H1 (cell line): ENCODE data around the gene WWP2. TPM values are rescaled to one million over a fixed set of nuclear protein-coding genes. Genes with fewer than 3 reads are reported as not detected.

Source experiments
- BACH1 ChIP-seq: IDR thresholded peaks from 2 replicates; pipeline ENCODE4 v1.6.1; 2012; ENCODE audit warnings: low read length, improper control_type of control experiment
- CHD1 ChIP-seq: IDR thresholded peaks from 2 replicates; pipeline ENCODE4 v1.6.1; 2012; ENCODE audit warnings: low read depth, low read length, improper control_type of control experiment
- EGR1 ChIP-seq: IDR thresholded peaks from 2 replicates; pipeline ENCODE4 v1.6.1; 2011; ENCODE audit warnings: low read depth, low read length, borderline replicate concordance
- EP300 ChIP-seq, 2 experiments: IDR thresholded peaks; 1 replicate in 1 of 2; 2 replicates in 1 of 2; pipeline ENCODE4 v1.6.1; 2011 to 2012; ENCODE audit warnings: low read depth in 2 of 2, low read length in 2 of 2, mild to moderate bottlenecking in 2 of 2, borderline replicate concordance in 1 of 2, inconsistent platforms in 1 of 2, moderate library complexity in 1 of 2
- GABPA ChIP-seq: IDR thresholded peaks from 2 replicates; pipeline ENCODE4 v1.6.1; 2011; ENCODE audit warnings: mild to moderate bottlenecking, low read length, moderate library complexity, borderline replicate concordance; ENCODE audit not compliant: insufficient read depth
- GTF2F1 ChIP-seq: IDR thresholded peaks from 2 replicates; pipeline ENCODE4 v1.6.1; 2012; ENCODE audit warnings: low read depth, low read length, improper control_type of control experiment, borderline replicate concordance
- JUN ChIP-seq: IDR thresholded peaks from 2 replicates; pipeline ENCODE4 v1.6.1; 2011; ENCODE audit warnings: low read depth, mild to moderate bottlenecking, improper control_type of control experiment, low read length
- MAX ChIP-seq: IDR thresholded peaks from 2 replicates; pipeline ENCODE4 v1.6.1; 2012; ENCODE audit warnings: inconsistent platforms
- POU5F1 ChIP-seq: IDR thresholded peaks from 2 replicates; pipeline ENCODE4 v1.6.1; 2011; ENCODE audit warnings: low read depth, mild to moderate bottlenecking, low read length, moderate library complexity
- polyA plus RNA-seq, 7 experiments: library from polyadenylated mRNA; depleted of rRNA in 3 of 7; stranded (reverse) in 5 of 7; unstranded in 2 of 7; fragments of >200 nt in 5 of 7; fragments of 200-250 nt in 2 of 7; gene quantifications; 1 replicate in 5 of 7; 2 replicates in 1 of 7; 4 replicates in 1 of 7; pipeline versions ENCODE4 v1.2.1 to v1.2.3, GENCODE V29; 2011 to 2013; ENCODE audit warnings: missing spikeins in 2 of 7, mixed read lengths in 2 of 7
- total RNA-seq: library from RNA; stranded (reverse); fragmentation: NEBNext Ultra II Directional; extraction: Animal tissue kit (Norgen Biotek cat#: 25700); gene quantifications from 2 replicates; pipeline ENCODE4 v1.2.1, GENCODE V29; 2021
- TF ChIP-seq, protein P1 (sequence below): fragments of 300-600 bp; sonication (generic); IDR thresholded peaks from 2 replicates; pipeline ENCODE4 v1.7.1; 2012; ENCODE audit warnings: low read length, moderate library complexity, mild to moderate bottlenecking, inconsistent platforms; ENCODE audit not compliant: insufficient replicate concordance
- TF ChIP-seq, protein P2 (sequence below): IDR thresholded peaks from 2 replicates; pipeline ENCODE4 v1.6.1; 2011; ENCODE audit warnings: low read depth, mild to moderate bottlenecking, low read length; ENCODE audit not compliant: insufficient read depth

WWP2 gene
- total and polyA plus RNA-seq, 2 of the 8 experiments (the other 6 are each of a cell fraction or from before 2014, with no cell fraction given) = 14.1 to 42.2 TPM

DNA sequence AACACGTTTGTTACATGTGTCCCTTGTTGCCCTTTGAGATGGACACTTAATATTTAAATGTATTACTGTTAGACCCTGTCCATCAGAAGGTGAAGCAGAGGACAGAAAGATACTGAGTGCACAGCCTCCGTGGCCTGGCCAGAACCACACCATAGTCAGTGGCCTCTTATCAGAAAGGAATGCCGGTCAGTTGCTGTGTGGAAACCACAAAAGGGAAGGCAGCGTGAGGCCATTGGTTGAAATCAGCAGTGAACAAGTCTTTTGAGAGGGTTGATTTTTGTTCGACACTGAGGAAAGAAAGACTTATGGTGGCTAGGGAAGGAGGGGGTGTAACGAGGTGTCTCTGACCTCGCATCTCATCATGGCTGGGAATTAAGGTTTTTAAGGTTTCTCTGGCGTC lies 103.6 kb downstream of the WWP2 start (continued):
- TF ChIP-seq, protein P1, sequence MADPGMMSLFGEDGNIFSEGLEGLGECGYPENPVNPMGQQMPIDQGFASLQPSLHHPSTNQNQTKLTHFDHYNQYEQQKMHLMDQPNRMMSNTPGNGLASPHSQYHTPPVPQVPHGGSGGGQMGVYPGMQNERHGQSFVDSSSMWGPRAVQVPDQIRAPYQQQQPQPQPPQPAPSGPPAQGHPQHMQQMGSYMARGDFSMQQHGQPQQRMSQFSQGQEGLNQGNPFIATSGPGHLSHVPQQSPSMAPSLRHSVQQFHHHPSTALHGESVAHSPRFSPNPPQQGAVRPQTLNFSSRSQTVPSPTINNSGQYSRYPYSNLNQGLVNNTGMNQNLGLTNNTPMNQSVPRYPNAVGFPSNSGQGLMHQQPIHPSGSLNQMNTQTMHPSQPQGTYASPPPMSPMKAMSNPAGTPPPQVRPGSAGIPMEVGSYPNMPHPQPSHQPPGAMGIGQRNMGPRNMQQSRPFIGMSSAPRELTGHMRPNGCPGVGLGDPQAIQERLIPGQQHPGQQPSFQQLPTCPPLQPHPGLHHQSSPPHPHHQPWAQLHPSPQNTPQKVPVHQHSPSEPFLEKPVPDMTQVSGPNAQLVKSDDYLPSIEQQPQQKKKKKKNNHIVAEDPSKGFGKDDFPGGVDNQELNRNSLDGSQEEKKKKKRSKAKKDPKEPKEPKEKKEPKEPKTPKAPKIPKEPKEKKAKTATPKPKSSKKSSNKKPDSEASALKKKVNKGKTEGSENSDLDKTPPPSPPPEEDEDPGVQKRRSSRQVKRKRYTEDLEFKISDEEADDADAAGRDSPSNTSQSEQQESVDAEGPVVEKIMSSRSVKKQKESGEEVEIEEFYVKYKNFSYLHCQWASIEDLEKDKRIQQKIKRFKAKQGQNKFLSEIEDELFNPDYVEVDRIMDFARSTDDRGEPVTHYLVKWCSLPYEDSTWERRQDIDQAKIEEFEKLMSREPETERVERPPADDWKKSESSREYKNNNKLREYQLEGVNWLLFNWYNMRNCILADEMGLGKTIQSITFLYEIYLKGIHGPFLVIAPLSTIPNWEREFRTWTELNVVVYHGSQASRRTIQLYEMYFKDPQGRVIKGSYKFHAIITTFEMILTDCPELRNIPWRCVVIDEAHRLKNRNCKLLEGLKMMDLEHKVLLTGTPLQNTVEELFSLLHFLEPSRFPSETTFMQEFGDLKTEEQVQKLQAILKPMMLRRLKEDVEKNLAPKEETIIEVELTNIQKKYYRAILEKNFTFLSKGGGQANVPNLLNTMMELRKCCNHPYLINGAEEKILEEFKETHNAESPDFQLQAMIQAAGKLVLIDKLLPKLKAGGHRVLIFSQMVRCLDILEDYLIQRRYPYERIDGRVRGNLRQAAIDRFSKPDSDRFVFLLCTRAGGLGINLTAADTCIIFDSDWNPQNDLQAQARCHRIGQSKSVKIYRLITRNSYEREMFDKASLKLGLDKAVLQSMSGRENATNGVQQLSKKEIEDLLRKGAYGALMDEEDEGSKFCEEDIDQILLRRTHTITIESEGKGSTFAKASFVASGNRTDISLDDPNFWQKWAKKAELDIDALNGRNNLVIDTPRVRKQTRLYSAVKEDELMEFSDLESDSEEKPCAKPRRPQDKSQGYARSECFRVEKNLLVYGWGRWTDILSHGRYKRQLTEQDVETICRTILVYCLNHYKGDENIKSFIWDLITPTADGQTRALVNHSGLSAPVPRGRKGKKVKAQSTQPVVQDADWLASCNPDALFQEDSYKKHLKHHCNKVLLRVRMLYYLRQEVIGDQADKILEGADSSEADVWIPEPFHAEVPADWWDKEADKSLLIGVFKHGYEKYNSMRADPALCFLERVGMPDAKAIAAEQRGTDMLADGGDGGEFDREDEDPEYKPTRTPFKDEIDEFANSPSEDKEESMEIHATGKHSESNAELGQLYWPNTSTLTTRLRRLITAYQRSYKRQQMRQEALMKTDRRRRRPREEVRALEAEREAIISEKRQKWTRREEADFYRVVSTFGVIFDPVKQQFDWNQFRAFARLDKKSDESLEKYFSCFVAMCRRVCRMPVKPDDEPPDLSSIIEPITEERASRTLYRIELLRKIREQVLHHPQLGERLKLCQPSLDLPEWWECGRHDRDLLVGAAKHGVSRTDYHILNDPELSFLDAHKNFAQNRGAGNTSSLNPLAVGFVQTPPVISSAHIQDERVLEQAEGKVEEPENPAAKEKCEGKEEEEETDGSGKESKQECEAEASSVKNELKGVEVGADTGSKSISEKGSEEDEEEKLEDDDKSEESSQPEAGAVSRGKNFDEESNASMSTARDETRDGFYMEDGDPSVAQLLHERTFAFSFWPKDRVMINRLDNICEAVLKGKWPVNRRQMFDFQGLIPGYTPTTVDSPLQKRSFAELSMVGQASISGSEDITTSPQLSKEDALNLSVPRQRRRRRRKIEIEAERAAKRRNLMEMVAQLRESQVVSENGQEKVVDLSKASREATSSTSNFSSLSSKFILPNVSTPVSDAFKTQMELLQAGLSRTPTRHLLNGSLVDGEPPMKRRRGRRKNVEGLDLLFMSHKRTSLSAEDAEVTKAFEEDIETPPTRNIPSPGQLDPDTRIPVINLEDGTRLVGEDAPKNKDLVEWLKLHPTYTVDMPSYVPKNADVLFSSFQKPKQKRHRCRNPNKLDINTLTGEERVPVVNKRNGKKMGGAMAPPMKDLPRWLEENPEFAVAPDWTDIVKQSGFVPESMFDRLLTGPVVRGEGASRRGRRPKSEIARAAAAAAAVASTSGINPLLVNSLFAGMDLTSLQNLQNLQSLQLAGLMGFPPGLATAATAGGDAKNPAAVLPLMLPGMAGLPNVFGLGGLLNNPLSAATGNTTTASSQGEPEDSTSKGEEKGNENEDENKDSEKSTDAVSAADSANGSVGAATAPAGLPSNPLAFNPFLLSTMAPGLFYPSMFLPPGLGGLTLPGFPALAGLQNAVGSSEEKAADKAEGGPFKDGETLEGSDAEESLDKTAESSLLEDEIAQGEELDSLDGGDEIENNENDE = no peak
- TF ChIP-seq GABPA = no peak
- no peak for TF ChIP-seq CHD1
- no peak for TF ChIP-seq POU5F1
- TF ChIP-seq, protein P2, sequence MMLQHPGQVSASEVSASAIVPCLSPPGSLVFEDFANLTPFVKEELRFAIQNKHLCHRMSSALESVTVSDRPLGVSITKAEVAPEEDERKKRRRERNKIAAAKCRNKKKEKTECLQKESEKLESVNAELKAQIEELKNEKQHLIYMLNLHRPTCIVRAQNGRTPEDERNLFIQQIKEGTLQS = no peak
- TF ChIP-seq GTF2F1 = no peak
- TF ChIP-seq EGR1 = no peak
- TF ChIP-seq EP300 (IDR thresholded peaks at IDR 0.05; ENCODE audit: borderline replicate concordance in 1 of 2, low read depth in 2 of 2, low read length in 2 of 2) = no peak
- TF ChIP-seq BACH1 = no peak
- no peak for TF ChIP-seq MAX
- TF ChIP-seq JUN = no peak
